B cell (primary cell): ENCODE results near the gene FRYL. TPM values are rescaled to one million over a fixed set of nuclear protein-coding genes. Genes with fewer than 3 reads are reported as not detected.
"Not testable (repeated sequence)": the region's sequence is repeated elsewhere in the genome, so short reads cannot be mapped to it uniquely, and the experiment has no call there.

Experiments
- ATAC-seq: fragments of 200-7000 bp; cut with Tn5 transposase; one replicate; pipeline ENCODE4 v1.10.0; 2021; ENCODE audit warnings: low read depth, mild to moderate bottlenecking, moderate number of reproducible peaks, moderate library complexity
- CTCF ChIA-PET: fragments of 350-600 bp; sonication (Branson Sonifier 250); formaldehyde crosslinking; loops from one replicate; lab custom pipeline; 2021; ENCODE audit warnings: antibody characterized with exemption, inconsistent platforms; lab: Charles Lee
- POLR2A ChIA-PET: fragments of 350-600 bp; sonication (Branson Sonifier 250); formaldehyde crosslinking; loops from one replicate; lab custom pipeline; 2021; ENCODE audit warnings: antibody characterized with exemption; lab: Charles Lee
- DNase-seq: peaks from one replicate; pipeline ENCODE4 v3.0.0; 2013
- H2AFZ ChIP-seq: 2 replicates; pipeline ENCODE4 v1.6.1; 2012; ENCODE audit warnings: mild to moderate bottlenecking, low read depth, low read length; ENCODE audit not compliant: insufficient read depth, poor library complexity, severe bottlenecking
- H3K27ac ChIP-seq, 2 donors: 1 replicate in 1 of 2; 2 replicates in 1 of 2; pipeline ENCODE4 v1.5.1; 2012 to 2013; ENCODE audit warnings: low read length in 2 of 2, mild to moderate bottlenecking in 2 of 2, moderate library complexity in 1 of 2
- H3K27me3 ChIP-seq, 4 experiments: fragments of 200-600 bp in 1 of 4; sonication (generic) in 1 of 4; replicated peaks in 1 of 4; 1 replicate in 2 of 4; 2 replicates in 2 of 4; pipeline versions ENCODE4 v1.6.1 to v1.7.0; 2013 to 2016; ENCODE audit warnings: low read length in 3 of 4, mild to moderate bottlenecking in 2 of 4, mixed read lengths in 1 of 4, moderate library complexity in 1 of 4; ENCODE audit not compliant: insufficient read depth in 4 of 4, control insufficient read depth in 3 of 4; ENCODE audit errors: control extremely low read depth in 1 of 4
- H3K36me3 ChIP-seq, 2 experiments: replicated peaks in 1 of 2; 1 replicate in 1 of 2; 2 replicates in 1 of 2; pipeline versions ENCODE4 v1.6.1 to v1.7.1; 2013; ENCODE audit warnings: low read length in 1 of 2; ENCODE audit not compliant: insufficient read depth in 2 of 2, control insufficient read depth in 1 of 2; ENCODE audit errors: control extremely low read depth in 1 of 2, extremely low read depth in 1 of 2
- H3K4me1 ChIP-seq, 2 donors: fragments of 200-600 bp in 1 of 2; sonication (generic) in 1 of 2; 1 replicate in 1 of 2; 2 replicates in 1 of 2; pipeline versions ENCODE4 v1.5.1 to v1.6.1; 2013 to 2017; ENCODE audit warnings: low read length in 2 of 2; ENCODE audit not compliant: control insufficient read depth in 2 of 2, insufficient read depth in 2 of 2
- H3K4me2 ChIP-seq: replicated peaks from 2 replicates; pipeline ENCODE3; 2012; ENCODE audit warnings: mild to moderate bottlenecking, low read depth, low read length; ENCODE audit not compliant: poor library complexity, severe bottlenecking
- H3K4me3 ChIP-seq, 5 experiments: fragments of 200-600 bp in 1 of 5; sonication (generic) in 1 of 5; 1 replicate in 3 of 5; 2 replicates in 2 of 5; pipeline versions ENCODE4 v1.5.1 to v1.7.0; 2011 to 2016; ENCODE audit warnings: low read length in 4 of 5, mild to moderate bottlenecking in 4 of 5, low read depth in 2 of 5, control low read depth in 1 of 5, moderate library complexity in 1 of 5; ENCODE audit not compliant: insufficient read depth in 1 of 5; ENCODE audit errors: control extremely low read depth in 1 of 5, extremely low read depth in 1 of 5
- H3K79me2 ChIP-seq: fragments of 200-600 bp; sonication (generic); one replicate; pipeline ENCODE4 v1.6.0; 2016; ENCODE audit warnings: low read length; ENCODE audit not compliant: control insufficient read depth, insufficient read depth
- H3K9ac ChIP-seq: fragments of 200-600 bp; sonication (generic); 2 replicates; pipeline ENCODE4 v1.6.1; 2017; ENCODE audit warnings: mild to moderate bottlenecking, low read length, moderate library complexity
- H3K9me3 ChIP-seq, 3 donors: one replicate each; pipeline versions ENCODE4 v1.6.1 to v1.7.1; 2013; ENCODE audit warnings: low read length in 2 of 3; ENCODE audit not compliant: control insufficient read depth in 2 of 3, insufficient read depth in 1 of 3; ENCODE audit errors: control extremely low read depth in 1 of 3
- H4K20me1 ChIP-seq: 2 replicates; pipeline ENCODE4 v1.6.0; 2012; ENCODE audit warnings: mild to moderate bottlenecking, low read length; ENCODE audit not compliant: insufficient read depth, control insufficient read depth, poor library complexity, severe bottlenecking
- H3K27ac Mint-ChIP-seq: one replicate; pipeline ENCODE4 v1.8.0; 2021; ENCODE audit warnings: mixed read lengths
- H3K27me3 Mint-ChIP-seq: one replicate; pipeline ENCODE4 v1.8.0; 2021; ENCODE audit warnings: mixed read lengths
- H3K4me1 Mint-ChIP-seq: one replicate; pipeline ENCODE4 v1.8.0; 2021; ENCODE audit warnings: mixed read lengths
- H3K4me3 Mint-ChIP-seq: one replicate; pipeline ENCODE4 v1.8.0; 2021; ENCODE audit warnings: mixed read lengths
- H3K9me3 Mint-ChIP-seq: one replicate; pipeline ENCODE4 v1.8.0; 2022; ENCODE audit warnings: mixed read lengths; ENCODE audit not compliant: insufficient read depth
- EZH2 ChIP-seq: IDR thresholded peaks from 2 replicates; pipeline ENCODE4 v1.6.1; 2012; ENCODE audit warnings: borderline replicate concordance, low read depth, mild to moderate bottlenecking, moderate library complexity, low read length; ENCODE audit not compliant: insufficient read depth, poor library complexity, severe bottlenecking
- WGBS: methylation state at CpG from one replicate; pipeline ENCODE4 v1.1.5; 2013; ENCODE audit warnings: missing lambda C conversion rate; ENCODE audit not compliant: insufficient coverage; 5-methylcytosine and 5-hydroxymethylcytosine counted together
- intact Hi-C: fragments of 100-400 bp; cut with micrococcal nuclease; formaldehyde crosslinking; loops from one replicate; pipeline ENCODE4 v1.10.0; 2022
- polyA plus RNA-seq: library from polyadenylated mRNA; depleted of rRNA; stranded (reverse); fragments of >200 nt; gene quantifications from 2 replicates; pipeline ENCODE4 v1.2.3, GENCODE V29; 2012
- total RNA-seq, 2 donors: library from RNA; stranded (reverse); fragments of 120-200 nt in 1 of 2; gene quantifications; 1 replicate in 1 of 2; 2 replicates in 1 of 2; pipeline versions ENCODE4 v1.2.3 to v1.2.4, GENCODE V29; 2013 to 2022
- TF ChIP-seq, protein P1 (sequence below): fragments of 200-600 bp; IDR thresholded peaks from one replicate; pipeline ENCODE4 v1.8.0; 2022; ENCODE audit warnings: antibody characterized with exemption, mild to moderate bottlenecking

Gene FRYL
- total and polyA plus RNA-seq, 2 donors (not counting 1 experiment from before 2014, with no cell fraction given), result 15.5 to 138 TPM

DNA sequence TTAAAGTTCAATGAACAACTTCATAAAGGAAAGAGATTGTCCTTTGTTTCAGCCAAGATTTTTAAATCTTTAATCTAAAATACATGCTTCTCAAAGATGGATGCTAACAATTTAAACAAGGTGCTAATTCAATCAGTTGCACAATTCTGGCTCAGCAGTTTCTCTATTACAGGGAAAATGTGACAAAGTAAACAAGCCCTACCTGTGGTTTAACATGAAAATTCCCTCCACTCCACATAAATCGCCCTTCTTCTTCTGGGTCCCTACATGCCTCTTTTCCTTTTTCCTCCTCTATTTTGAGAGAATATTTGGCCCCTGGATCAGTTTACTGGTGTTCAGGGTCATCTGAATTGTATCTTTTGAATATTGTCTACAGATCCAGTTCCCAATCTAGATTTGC lies 80.6 kb downstream of the FRYL start:
- Histone ChIP-seq H3K27me3 (no peaks in the 10 kb centered on the region), H3K27ac (no peak overlapping the region), H2AFZ (no peak overlapping the region), H3K9ac (no peak overlapping the region), H3K4me1 (peaks cover 10 to 17% of the 10 kb centered on the region in 2 donors), H3K79me2 (peaks cover 86% of the 10 kb centered on the region), H4K20me1 (peaks cover 58% of the 10 kb centered on the region), H3K4me3 (no peak overlapping the region), H3K9me3 (no peaks in the 10 kb centered on the region), H3K36me3 (peaks cover 0 to 7% of the 10 kb centered on the region in 2 experiments), H3K4me2 (no peak overlapping the region)
- intact Hi-C loops, result no loop called here
- WGBS, result no CpG with 5 or more reads among the region's 1 CpG
- no peaks in the 10 kb centered on the region for H3K27me3 Mint-ChIP-seq
- DNase-seq (no peak), ATAC-seq (no peak)
- POLR2A ChIA-PET, result no interaction called here
- no peak overlapping the region for H3K4me3 Mint-ChIP-seq
- TF ChIP-seq EZH2, result no peak
- TF ChIP-seq, protein P1, sequence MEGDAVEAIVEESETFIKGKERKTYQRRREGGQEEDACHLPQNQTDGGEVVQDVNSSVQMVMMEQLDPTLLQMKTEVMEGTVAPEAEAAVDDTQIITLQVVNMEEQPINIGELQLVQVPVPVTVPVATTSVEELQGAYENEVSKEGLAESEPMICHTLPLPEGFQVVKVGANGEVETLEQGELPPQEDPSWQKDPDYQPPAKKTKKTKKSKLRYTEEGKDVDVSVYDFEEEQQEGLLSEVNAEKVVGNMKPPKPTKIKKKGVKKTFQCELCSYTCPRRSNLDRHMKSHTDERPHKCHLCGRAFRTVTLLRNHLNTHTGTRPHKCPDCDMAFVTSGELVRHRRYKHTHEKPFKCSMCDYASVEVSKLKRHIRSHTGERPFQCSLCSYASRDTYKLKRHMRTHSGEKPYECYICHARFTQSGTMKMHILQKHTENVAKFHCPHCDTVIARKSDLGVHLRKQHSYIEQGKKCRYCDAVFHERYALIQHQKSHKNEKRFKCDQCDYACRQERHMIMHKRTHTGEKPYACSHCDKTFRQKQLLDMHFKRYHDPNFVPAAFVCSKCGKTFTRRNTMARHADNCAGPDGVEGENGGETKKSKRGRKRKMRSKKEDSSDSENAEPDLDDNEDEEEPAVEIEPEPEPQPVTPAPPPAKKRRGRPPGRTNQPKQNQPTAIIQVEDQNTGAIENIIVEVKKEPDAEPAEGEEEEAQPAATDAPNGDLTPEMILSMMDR, result no peak
- peaks cover 54% of the 10 kb centered on the region for H3K4me1 Mint-ChIP-seq
- CTCF ChIA-PET, result no interaction called here
- peaks cover 3% of the 10 kb centered on the region for H3K9me3 Mint-ChIP-seq
- no peak overlapping the region for H3K27ac Mint-ChIP-seq

DNA sequence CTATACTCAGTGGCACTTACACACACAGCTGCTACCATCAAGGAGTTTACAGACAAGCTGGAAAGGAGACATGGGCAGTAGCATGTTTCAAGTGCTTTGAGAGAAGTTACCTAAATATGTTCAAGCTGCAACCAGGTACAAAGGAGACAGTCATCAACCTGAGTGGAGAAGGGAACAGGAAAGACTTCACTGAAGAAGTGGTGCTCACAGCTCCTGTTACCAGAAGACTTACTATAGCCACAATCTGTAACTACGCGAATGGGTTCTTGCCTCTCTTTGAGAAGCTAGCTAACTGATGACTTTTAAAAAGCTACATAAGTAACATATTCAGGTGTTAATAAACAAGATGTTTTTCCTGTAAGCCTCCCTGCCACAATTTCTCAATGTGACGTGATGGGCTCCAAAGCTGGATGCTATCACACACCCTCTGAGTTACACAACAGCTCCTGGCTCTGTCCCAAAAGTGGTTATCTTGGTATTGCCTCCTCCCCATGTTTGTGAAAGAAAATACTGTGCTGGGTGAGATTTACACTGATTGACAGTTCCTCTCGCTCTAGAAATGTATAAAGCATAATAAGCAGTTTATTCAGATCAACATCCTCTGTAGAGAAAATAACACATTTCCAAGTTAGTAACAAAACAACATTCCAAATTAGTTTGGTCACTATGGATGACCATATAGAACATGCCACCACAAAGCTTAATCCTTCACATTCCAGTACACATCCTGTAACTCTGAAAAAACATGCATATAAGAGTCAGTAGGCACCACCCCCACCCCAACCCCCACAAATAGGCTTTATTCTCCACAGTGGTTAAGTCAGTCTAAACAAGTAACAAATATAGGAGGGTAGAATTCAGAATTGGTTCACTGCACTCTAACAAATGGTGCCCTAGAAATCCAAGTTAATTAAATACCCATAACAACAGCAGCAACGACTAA lies 81.8 kb downstream of the FRYL start:
- no CpG with 5 or more reads among the region's 5 CpGs for WGBS
- no peaks in the 10 kb centered on the region for H3K27me3 ChIP-seq
- H3K4me3 ChIP-seq, result no peak overlapping the region
- H3K9ac ChIP-seq, result no peak overlapping the region
- Mint-ChIP-seq H3K27me3 (no peaks in the 10 kb centered on the region), H3K4me1 (peaks cover 48% of the 10 kb centered on the region), H3K27ac (peak overlapping the region; percentile 8), H3K9me3 (peaks cover 3% of the 10 kb centered on the region), H3K4me3 (no peak overlapping the region)
- peaks cover 10 to 17% of the 10 kb centered on the region in 2 donors for H3K4me1 ChIP-seq
- DNase-seq (no peak), ATAC-seq (no peak)
- peaks cover 57% of the 10 kb centered on the region for H4K20me1 ChIP-seq
- ChIA-PET CTCF (interaction anchor here (0.6 to 1.3 kb wide), 2 partner anchors 14 to 252 kb away, joined by 3 read pairs; no protein-coding TSS in a partner anchor), POLR2A (no interaction called here)
- H3K9me3 ChIP-seq, result no peaks in the 10 kb centered on the region
- no peak overlapping the region for H2AFZ ChIP-seq
- intact Hi-C loops, result no loop called here
- H3K36me3 ChIP-seq, result peaks cover 0 to 7% of the 10 kb centered on the region in 2 experiments
- H3K27ac ChIP-seq, result no peak overlapping the region
- no peak overlapping the region for H3K4me2 ChIP-seq
- TF ChIP-seq, protein P1, result no peak
- no peak for TF ChIP-seq EZH2
- peaks cover 88% of the 10 kb centered on the region for H3K79me2 ChIP-seq

DNA sequence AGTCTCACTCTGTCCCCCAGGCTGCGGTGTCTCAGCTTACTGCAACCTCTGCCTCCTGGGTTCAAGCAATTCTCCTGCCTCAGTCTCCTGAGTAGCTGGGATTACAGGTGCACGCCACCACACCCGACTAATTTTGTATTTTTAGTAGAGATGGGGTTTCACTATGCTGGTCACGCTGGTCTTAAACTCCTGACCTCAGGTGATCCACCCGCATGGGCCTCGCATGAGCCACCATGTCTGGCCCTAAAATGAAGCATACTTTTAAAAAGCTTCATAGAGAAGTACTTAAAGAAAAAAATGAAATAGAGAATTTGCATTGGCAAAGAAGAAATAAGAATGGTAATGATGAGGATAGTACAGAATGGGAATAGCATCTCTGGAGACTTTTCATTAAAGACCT lies 82.6 kb downstream of the FRYL start:
- H3K27ac Mint-ChIP-seq, H2AFZ ChIP-seq, POLR2A ChIA-PET, H3K4me3 ChIP-seq, H3K9ac ChIP-seq, H3K27ac ChIP-seq, ATAC-seq, H3K4me2 ChIP-seq, DNase-seq, H3K9me3 Mint-ChIP-seq, H3K27me3 Mint-ChIP-seq, H3K9me3 ChIP-seq, H3K4me3 Mint-ChIP-seq, H3K36me3 ChIP-seq, intact Hi-C loops, H3K27me3 ChIP-seq: not testable (repeated sequence)
- peaks cover 45% of the 10 kb centered on the region for H3K4me1 Mint-ChIP-seq
- 80% methylated on average over 1 of the region's 6 CpGs for WGBS
- peaks cover 55% of the 10 kb centered on the region for H4K20me1 ChIP-seq
- H3K4me1 ChIP-seq, result peaks cover 10 to 17% of the 10 kb centered on the region in 2 donors
- peaks cover 89% of the 10 kb centered on the region for H3K79me2 ChIP-seq
- CTCF ChIA-PET, result interaction anchor here (1.3 kb wide), 1 partner anchor 13 kb away, joined by 3 read pairs; no protein-coding TSS in a partner anchor
